Activated T-cell treated with anti-CD3 and anti-CD28 coated beads, Interleukin-2, amount 50 U/mL, for 24 hours (primary cell): ENCODE measurements around the gene SFMBT2.

Source experiments
- DNase-seq: peaks from one replicate; pipeline ENCODE4 v3.0.0-alpha.2; 2020
- H3K27ac Mint-ChIP-seq: 2 replicates; pipeline ENCODE4 v1.8.0; 2020; ENCODE audit warnings: mild to moderate bottlenecking, mixed read lengths
- H3K27me3 Mint-ChIP-seq: 2 replicates; pipeline ENCODE4 v1.8.0; 2020; ENCODE audit warnings: mixed read lengths
- H3K36me3 Mint-ChIP-seq: 2 replicates; pipeline ENCODE4 v1.8.0; 2020; ENCODE audit warnings: low read depth, mixed read lengths
- H3K4me1 Mint-ChIP-seq: 2 replicates; pipeline ENCODE4 v1.8.0; 2020; ENCODE audit warnings: low read depth, mixed read lengths
- H3K4me3 Mint-ChIP-seq: 2 replicates; pipeline ENCODE4 v1.8.0; 2020; ENCODE audit warnings: mild to moderate bottlenecking, moderate library complexity, mixed read lengths
- H3K9me3 Mint-ChIP-seq: 2 replicates; pipeline ENCODE4 v1.8.0; 2020; ENCODE audit warnings: mixed read lengths

SFMBT2 gene

GRCh38 chr10:7285522-7286322 is 125.1 kb downstream of the SFMBT2 start:
- H3K9me3 Mint-ChIP-seq = peaks cover 2% of the 10 kb centered on the region
- H3K27me3 Mint-ChIP-seq = no peaks in the 10 kb centered on the region
- peaks cover 67% of the 10 kb centered on the region for H3K36me3 Mint-ChIP-seq
- DNase-seq = no peak
- H3K4me3 Mint-ChIP-seq = no peak overlapping the region
- peaks cover 53% of the 10 kb centered on the region for H3K4me1 Mint-ChIP-seq
- peak overlapping the region; percentile 48 for H3K27ac Mint-ChIP-seq

DNA sequence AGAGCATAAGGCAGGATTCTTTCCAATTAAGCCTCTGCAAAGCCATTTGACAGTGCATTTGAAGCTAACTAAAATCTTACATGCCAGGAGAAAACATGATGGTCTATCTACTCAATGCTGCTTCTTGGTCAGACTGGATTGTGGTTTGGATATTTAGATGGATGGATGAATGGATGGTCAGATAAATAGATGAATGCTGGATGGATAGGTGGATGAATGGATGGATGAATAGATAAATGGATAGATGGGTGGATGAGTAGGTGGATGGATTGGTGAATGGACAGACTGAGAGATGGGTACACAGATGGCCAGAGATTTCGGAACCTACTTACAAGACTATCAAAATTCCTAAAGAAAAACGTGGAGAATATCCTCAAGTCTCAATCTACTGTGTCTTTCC is 127.6 kb downstream of the SFMBT2 start:
- H3K27ac Mint-ChIP-seq = no peak overlapping the region
- peaks cover 53% of the 10 kb centered on the region for H3K4me1 Mint-ChIP-seq
- H3K4me3 Mint-ChIP-seq = no peak overlapping the region
- peaks cover 81% of the 10 kb centered on the region for H3K36me3 Mint-ChIP-seq
- peaks cover 2% of the 10 kb centered on the region for H3K9me3 Mint-ChIP-seq
- DNase-seq = no peak
- H3K27me3 Mint-ChIP-seq = no peaks in the 10 kb centered on the region

DNA sequence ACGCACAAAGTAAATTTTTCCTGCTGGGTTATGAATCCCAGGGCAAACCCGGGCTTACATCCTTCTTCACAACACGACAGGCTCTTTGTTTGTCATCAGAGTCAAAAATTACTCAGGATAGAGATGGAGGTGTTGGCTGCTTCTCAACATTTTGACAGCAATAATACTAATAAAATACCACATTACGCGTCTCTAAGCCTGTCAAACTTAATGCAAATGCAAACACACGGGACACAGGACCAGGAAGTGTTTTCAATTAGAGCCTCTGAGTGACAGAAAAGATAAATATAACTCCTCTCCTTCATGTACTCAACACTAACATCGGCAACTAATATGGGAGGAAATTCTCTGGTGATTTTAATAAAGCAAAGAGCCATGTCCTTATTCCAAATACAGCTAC is 128.4 kb downstream of the SFMBT2 start:
- peaks cover 85% of the 10 kb centered on the region for H3K36me3 Mint-ChIP-seq
- DNase-seq = no peak
- H3K4me3 Mint-ChIP-seq = no peak overlapping the region
- no peak overlapping the region for H3K27ac Mint-ChIP-seq
- H3K9me3 Mint-ChIP-seq = no peaks in the 10 kb centered on the region
- peaks cover 54% of the 10 kb centered on the region for H3K4me1 Mint-ChIP-seq
- H3K27me3 Mint-ChIP-seq = no peaks in the 10 kb centered on the region

DNA sequence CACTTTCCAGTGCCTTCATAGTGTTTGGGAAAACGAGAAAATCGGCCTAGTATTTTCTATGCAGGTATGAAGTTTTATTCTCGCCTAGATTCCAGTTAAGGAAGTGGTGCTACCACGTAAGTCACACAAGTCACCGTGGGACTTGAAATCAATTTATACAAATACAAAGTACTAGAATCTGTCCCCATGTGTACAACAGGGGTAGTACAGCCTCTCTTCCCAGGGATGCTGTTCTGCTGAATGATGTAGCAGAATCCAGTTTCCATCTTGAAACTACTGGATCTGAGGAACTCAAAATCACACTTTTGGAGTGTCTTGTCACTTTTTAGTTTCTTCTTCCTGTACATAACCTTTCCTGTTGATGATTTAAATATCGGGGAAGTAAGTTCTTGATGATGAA is 129.4 kb downstream of the SFMBT2 start:
- no peaks in the 10 kb centered on the region for H3K27me3 Mint-ChIP-seq
- peak overlapping the region; percentile 56 for H3K27ac Mint-ChIP-seq
- no peaks in the 10 kb centered on the region for H3K9me3 Mint-ChIP-seq
- H3K36me3 Mint-ChIP-seq = peaks cover 89% of the 10 kb centered on the region
- no peak overlapping the region for H3K4me3 Mint-ChIP-seq
- peaks cover 55% of the 10 kb centered on the region for H3K4me1 Mint-ChIP-seq
- no peak for DNase-seq

DNA sequence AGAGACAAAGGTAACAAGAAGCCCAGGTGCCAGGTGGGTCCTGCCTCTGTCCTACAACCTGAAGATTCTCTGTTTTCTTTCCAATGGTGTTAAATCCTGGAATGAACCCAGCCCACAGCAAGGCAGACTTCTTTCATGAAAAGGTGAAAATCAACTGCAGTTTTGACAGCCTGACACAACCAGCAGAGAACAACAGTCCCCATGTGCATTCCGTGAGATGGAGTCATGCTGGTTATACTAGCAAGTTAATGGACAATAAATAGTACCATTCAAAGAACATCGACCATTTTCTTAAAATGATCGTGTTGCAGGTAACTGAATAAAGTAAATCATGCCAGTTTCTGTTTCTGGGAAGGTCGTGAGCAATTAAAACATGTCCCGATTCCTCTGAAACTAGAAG is 131.5 kb downstream of the SFMBT2 start:
- Mint-ChIP-seq H3K27me3 (no peaks in the 10 kb centered on the region), H3K4me3 (no peak overlapping the region), H3K36me3 (peaks cover 91% of the 10 kb centered on the region), H3K4me1 (peaks cover 63% of the 10 kb centered on the region), H3K27ac (no peak overlapping the region), H3K9me3 (no peaks in the 10 kb centered on the region)
- no peak for DNase-seq

- H3K36me3 Mint-ChIP-seq = peaks cover 92% of the 10 kb centered on the region
- H3K27me3 Mint-ChIP-seq = no peaks in the 10 kb centered on the region
- H3K27ac Mint-ChIP-seq = no peak overlapping the region
- H3K4me1 Mint-ChIP-seq = peaks cover 76% of the 10 kb centered on the region
- no peak overlapping the region for H3K4me3 Mint-ChIP-seq
- no peak for DNase-seq
- H3K9me3 Mint-ChIP-seq = no peaks in the 10 kb centered on the region
These were observed 133.0 kb downstream of the SFMBT2 start for GRCh38 chr10:7277867-7278266.

GRCh38 chr10:7277432-7277831 is 133.4 kb downstream of the SFMBT2 start:
- H3K4me1 Mint-ChIP-seq = peaks cover 80% of the 10 kb centered on the region
- DNase-seq = no peak
- H3K27ac Mint-ChIP-seq = no peak overlapping the region
- no peaks in the 10 kb centered on the region for H3K27me3 Mint-ChIP-seq
- H3K36me3 Mint-ChIP-seq = peaks cover 90% of the 10 kb centered on the region
- no peak overlapping the region for H3K4me3 Mint-ChIP-seq
- no peaks in the 10 kb centered on the region for H3K9me3 Mint-ChIP-seq

- Mint-ChIP-seq H3K4me3 (no peak overlapping the region), H3K36me3 (peaks cover 89% of the 10 kb centered on the region), H3K4me1 (peaks cover 85% of the 10 kb centered on the region), H3K27me3 (no peaks in the 10 kb centered on the region), H3K9me3 (peaks cover 6% of the 10 kb centered on the region), H3K27ac (peak overlapping the region; percentile 86)
- DNase-seq = peak; percentile 28
These were observed 134.9 kb downstream of the SFMBT2 start for GRCh38 chr10:7275761-7276440.

DNA sequence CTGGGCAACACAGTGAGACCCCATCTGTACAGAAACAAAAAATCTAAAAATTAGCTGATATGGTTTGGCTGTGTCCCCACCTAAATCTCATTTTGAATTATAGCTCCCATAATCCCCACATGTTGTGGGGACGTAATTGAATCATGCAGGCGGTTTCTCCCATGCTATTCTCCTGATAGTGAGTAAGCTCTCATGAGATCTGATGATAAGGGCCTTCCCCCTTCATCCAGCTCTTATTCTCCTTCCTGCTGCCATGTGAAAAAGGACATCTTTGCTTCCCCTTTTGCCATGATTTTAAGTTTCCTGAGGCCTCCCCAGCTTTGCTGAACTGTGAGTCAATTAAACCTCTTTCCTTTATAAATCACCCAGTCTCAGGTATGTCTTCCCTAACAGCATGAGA is 136.5 kb downstream of the SFMBT2 start:
- peaks cover 6% of the 10 kb centered on the region for H3K9me3 Mint-ChIP-seq
- no peak overlapping the region for H3K4me3 Mint-ChIP-seq
- H3K27me3 Mint-ChIP-seq = no peaks in the 10 kb centered on the region
- peaks cover 84% of the 10 kb centered on the region for H3K36me3 Mint-ChIP-seq
- H3K27ac Mint-ChIP-seq = no peak overlapping the region
- H3K4me1 Mint-ChIP-seq = peaks cover 87% of the 10 kb centered on the region
- DNase-seq = no peak

GRCh38 chr10:7272008-7272407 is 138.8 kb downstream of the SFMBT2 start:
- peaks cover 88% of the 10 kb centered on the region for H3K4me1 Mint-ChIP-seq
- peak overlapping the region; percentile 93 for H3K27ac Mint-ChIP-seq
- peak overlapping the region; percentile 48 for H3K4me3 Mint-ChIP-seq
- H3K27me3 Mint-ChIP-seq = no peaks in the 10 kb centered on the region
- peak; percentile 45 for DNase-seq
- peaks cover 6% of the 10 kb centered on the region for H3K9me3 Mint-ChIP-seq
- peaks cover 79% of the 10 kb centered on the region for H3K36me3 Mint-ChIP-seq

GRCh38 chr10:7269988-7270387 is 140.8 kb downstream of the SFMBT2 start:
- Mint-ChIP-seq H3K9me3 (peaks cover 6% of the 10 kb centered on the region), H3K36me3 (peaks cover 66% of the 10 kb centered on the region), H3K4me3 (peak overlapping the region; percentile 53), H3K4me1 (peaks cover 81% of the 10 kb centered on the region), H3K27ac (peak overlapping the region; percentile 95), H3K27me3 (no peaks in the 10 kb centered on the region)
- DNase-seq = no peak

DNA sequence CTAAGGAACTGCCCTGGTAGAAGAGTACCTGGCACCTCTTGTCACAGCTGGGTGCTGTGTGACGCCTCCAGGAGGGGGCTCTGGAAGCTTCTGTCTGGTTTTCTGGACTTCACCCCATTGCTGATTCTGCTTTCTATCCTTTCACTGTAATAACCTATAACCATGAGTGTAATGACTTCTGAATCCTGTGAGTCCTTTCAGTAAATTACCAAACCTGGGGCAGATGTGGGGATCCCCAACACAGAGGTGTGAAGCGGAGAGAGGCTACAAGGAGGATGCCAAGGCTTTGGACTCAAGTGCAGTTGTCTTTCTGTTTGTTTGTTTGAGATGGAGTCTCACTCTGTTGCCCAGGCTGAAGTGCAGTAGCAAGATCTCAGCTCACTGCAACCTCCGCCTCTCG is 143.7 kb downstream of the SFMBT2 start:
- H3K36me3 Mint-ChIP-seq = peaks cover 63% of the 10 kb centered on the region
- H3K27ac Mint-ChIP-seq = peak overlapping the region; percentile 55
- H3K4me3 Mint-ChIP-seq = no peak overlapping the region
- H3K4me1 Mint-ChIP-seq = peaks cover 65% of the 10 kb centered on the region
- DNase-seq = no peak
- H3K9me3 Mint-ChIP-seq = peaks cover 6% of the 10 kb centered on the region
- no peaks in the 10 kb centered on the region for H3K27me3 Mint-ChIP-seq

DNA sequence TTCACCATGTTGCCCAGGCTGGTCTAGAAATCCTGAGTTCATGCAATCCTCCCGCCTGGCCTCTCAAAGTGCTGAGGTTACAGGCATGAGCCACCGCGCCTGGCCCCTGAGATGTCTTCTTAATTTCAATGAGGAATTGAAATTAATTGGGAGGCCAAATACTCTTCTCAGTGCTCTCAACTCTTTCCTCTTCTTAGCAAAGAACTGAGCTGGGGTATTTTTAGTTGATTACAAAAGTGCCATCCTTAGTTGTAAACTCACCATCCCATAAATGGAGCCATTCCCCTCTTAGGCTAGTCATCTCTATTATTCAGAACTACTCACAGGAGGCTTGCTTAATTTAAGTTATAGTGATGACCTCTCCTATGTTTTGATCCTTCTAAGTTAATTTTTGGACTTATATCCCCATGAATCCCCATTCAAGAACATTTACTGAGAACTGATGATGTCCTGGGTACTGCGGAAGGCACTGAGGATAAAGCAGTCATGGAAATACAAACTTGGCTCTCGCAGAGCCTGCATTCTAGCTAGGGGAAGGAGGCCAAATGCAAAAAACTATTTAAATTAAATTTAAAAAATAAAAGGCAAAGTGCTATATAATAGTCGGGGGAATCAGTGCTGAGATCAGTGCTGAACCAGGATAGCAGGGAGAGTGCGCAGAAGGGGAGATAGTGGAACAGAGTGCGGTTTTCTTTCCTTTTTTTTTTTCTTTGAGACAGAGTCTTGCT is 145.3 kb downstream of the SFMBT2 start:
- no peaks in the 10 kb centered on the region for H3K27me3 Mint-ChIP-seq
- peaks cover 66% of the 10 kb centered on the region for H3K4me1 Mint-ChIP-seq
- H3K9me3 Mint-ChIP-seq = no peaks in the 10 kb centered on the region
- DNase-seq = no peak
- no peak overlapping the region for H3K4me3 Mint-ChIP-seq
- H3K27ac Mint-ChIP-seq = no peak overlapping the region
- peaks cover 57% of the 10 kb centered on the region for H3K36me3 Mint-ChIP-seq

- peaks cover 66% of the 10 kb centered on the region for H3K4me1 Mint-ChIP-seq
- H3K4me3 Mint-ChIP-seq = no peak overlapping the region
- no peak for DNase-seq
- H3K27me3 Mint-ChIP-seq = no peaks in the 10 kb centered on the region
- H3K36me3 Mint-ChIP-seq = peaks cover 47% of the 10 kb centered on the region
- H3K9me3 Mint-ChIP-seq = no peaks in the 10 kb centered on the region
- H3K27ac Mint-ChIP-seq = no peak overlapping the region
These were observed 146.5 kb downstream of the SFMBT2 start for GRCh38 chr10:7264313-7264756.

- no peak overlapping the region for H3K27ac Mint-ChIP-seq
- H3K4me1 Mint-ChIP-seq = peaks cover 66% of the 10 kb centered on the region
- H3K27me3 Mint-ChIP-seq = no peaks in the 10 kb centered on the region
- DNase-seq = no peak
- peaks cover 45% of the 10 kb centered on the region for H3K36me3 Mint-ChIP-seq
- no peak overlapping the region for H3K4me3 Mint-ChIP-seq
- no peaks in the 10 kb centered on the region for H3K9me3 Mint-ChIP-seq
These were observed 147.2 kb downstream of the SFMBT2 start for GRCh38 chr10:7263616-7264015.
